Superior temporal gyrus (tissue), 1 donor: ENCODE data around the gene USP26.
"Not testable (repeated sequence)": the region's sequence is repeated elsewhere in the genome, so short reads cannot be mapped to it uniquely, and the experiment has no call there.

ENCODE experiments used
- DNase-seq: peaks from one replicate; pipeline ENCODE4 v3.0.0-alpha.2; 2016; ENCODE audit errors: extremely low spot score

USP26 gene

GRCh38 chrX:133097031-133097430 is at the start of gene USP26:
USP26 (minus strand) TSS chrX:133097109; CDS start chrX:133028220, 68,889 bp downstream.
- DNase-seq: no peak

- DNase-seq: no peak
These were observed 37.4 kb upstream of the USP26 start for GRCh38 chrX:133134282-133134681.

- no peak for DNase-seq
These were observed 23.5 kb upstream of the USP26 start for GRCh38 chrX:133120406-133120805.

DNA sequence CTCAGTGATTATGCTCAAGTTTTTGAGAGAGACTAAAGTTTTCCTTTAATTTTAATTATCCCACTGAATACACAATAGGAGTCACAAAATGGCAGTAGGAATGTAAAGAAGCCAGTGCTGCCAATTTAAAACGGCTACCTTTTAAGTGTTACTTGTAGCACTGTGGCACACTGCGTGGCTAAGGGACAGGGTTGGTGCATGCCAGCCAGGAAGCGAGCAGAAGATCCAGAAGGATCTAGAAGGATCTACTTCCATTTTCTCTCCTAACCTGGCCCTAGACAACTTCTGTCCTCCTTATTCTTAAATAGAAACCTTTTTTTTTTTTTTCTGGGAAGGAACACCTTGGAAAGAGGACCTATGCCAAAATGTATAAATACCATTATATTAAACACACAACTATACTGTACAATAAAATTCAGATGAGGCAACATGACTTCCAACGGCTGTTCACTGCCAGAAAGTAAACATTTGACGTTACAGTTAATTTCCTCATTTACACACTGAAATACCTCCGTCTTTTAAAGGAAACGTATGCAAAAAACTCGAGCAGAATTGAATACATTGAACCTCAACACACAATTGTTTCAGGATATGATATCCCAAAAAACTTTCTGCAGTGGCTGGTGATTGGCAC is 2.7 kb downstream of the USP26 start:
- no peak for DNase-seq

- DNase-seq: no peak
These were observed 6.6 kb downstream of the USP26 start for GRCh38 chrX:133090236-133090809.

DNA sequence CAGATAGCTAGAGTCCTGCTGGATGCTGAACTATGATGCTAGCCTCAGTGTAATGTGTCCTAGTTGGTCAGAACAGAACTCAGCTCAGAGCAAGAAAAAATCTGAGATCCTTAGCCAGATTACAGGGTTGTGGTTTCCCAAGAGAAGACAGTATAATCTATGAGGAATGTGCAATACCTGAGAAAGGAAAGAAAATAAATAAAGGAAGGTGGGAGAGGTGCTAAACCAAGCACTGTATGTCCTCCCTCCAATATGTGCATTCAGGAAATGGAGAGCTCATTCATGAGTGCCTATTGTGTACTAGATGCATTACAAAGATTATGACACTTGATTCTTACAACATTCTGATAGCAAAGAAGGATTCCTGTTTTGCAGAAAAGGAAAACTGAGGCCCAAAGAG is 7.5 kb downstream of the USP26 start:
- DNase-seq: no peak

GRCh38 chrX:133085785-133086184 is 11.1 kb downstream of the USP26 start:
- DNase-seq: no peak

GRCh38 chrX:133085056-133085455 is 11.9 kb downstream of the USP26 start:
- DNase-seq: not testable (repeated sequence)

- no peak for DNase-seq
These were observed 13.0 kb downstream of the USP26 start for GRCh38 chrX:133083899-133084298.

GRCh38 chrX:133081990-133082389 is 14.9 kb downstream of the USP26 start:
- DNase-seq: no peak

- DNase-seq: not testable (repeated sequence)
These were observed 19.1 kb downstream of the USP26 start for GRCh38 chrX:133077856-133078255.

- DNase-seq: no peak
These were observed 24.3 kb downstream of the USP26 start for GRCh38 chrX:133072566-133072965.

- no peak for DNase-seq
These were observed 28.4 kb downstream of the USP26 start for GRCh38 chrX:133068461-133068860.

DNA sequence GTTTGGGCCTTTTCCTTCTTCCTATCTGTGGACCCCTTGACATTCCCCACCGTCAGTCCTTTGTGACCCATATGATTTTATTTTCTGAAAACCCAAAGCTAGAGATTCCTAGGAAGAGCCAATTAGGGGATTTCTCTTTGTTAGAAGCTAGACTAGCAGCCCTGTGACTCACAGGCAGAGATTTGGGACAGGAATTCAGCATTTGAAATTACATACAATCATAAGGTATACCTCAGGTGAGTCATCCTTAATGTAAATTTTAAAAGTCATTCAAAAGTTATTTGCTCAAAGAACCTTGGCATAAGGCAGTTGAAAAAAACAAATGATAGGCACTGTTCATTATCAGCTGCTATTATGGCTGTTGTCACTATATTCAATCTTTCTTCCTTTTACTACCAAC is 40.6 kb downstream of the USP26 start:
- DNase-seq: no peak

- DNase-seq: no peak
These were observed 42.0 kb downstream of the USP26 start for GRCh38 chrX:133054761-133055405.

GRCh38 chrX:133053861-133054598 is 42.9 kb downstream of the USP26 start:
- DNase-seq: no peak

- no peak for DNase-seq
These were observed 48.2 kb downstream of the USP26 start for GRCh38 chrX:133048751-133049150.

- no peak for DNase-seq
These were observed 50.3 kb downstream of the USP26 start for GRCh38 chrX:133046601-133047000.

DNA sequence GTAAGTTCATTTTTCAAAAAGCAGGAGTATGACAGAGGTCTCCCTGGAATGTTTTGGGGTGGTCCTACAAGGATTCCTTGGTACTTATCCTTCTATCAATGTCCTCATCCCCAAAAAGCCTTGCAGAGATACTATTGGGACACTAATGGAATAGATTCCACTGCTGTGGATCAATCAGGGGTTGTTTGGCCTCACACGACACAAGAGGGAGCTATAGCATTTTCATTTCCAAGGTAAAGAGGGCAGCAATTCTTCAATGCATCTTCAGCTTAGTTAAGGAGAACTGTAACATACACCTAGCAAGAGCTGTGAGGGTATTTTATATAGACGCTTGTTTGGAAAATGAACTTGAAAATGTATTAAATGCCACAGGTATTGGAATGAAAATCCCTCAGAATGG is 50.9 kb downstream of the USP26 start:
- no peak for DNase-seq

DNA sequence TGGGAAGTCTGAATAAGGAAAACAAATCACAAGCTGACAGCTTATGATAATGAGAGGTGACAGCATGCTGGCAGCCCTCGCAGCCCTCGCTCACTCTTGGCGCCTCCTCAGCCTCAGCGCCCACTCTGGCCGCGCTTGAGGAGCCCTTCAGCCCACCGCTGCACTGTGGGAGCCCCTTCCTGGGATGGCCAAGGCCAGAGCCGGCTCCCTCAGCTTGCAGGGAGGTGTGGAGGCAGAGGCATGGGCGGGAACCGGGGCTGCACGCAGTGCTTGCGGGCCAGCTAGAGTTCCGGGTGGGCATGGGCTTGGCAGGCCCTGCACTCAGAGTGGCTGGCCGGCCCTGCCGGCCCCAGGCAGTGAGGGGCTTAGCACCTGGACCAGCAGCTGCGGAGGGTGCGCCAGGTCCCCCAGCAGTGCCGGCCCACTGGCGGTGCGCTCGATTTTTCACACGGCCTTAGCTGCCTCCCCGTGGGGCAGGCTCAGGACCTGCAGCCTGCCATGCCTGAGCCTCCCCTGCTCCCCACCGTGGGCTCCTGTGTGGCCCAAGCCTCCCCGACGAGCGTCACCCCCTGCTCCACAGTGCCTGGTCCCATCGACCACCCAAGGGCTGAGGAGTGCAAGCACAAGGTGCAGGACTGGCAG is 52.6 kb downstream of the USP26 start:
- not testable (repeated sequence) for DNase-seq

DNA sequence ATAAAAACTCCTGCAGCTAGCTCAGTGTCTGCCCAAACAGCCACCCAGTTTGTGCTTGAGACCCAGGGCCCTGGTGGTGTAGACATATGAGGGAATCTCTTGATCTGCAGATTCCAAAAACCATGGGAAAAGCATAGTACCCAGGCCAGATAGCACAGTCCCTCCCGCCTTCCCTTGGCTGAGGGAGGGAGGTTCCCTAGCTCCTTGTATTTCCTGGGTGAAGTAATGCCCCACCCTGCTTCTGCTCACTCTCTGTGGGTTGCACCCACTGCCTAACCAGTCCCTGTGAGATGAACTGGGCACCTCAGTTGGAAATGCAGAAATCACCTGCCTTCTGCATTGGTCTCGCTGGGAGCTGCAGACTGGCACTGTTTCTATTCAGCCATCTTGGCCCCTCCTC is 54.6 kb downstream of the USP26 start:
- no peak for DNase-seq

- DNase-seq: no peak
These were observed 63.9 kb downstream of the USP26 start for GRCh38 chrX:133033010-133033409.
